ENCODE data around the gene CD3D.
A peak's percentile ranks its signal among the peaks of the same experiment; 100 is the strongest.

The CD3D gene

GRCh38 chr11:118321386-118322082 lies 21.0 kb downstream of the CD3D start:
- H3K36me3 ChIP-seq (ENCODE audit: insufficient read depth, low read length), result no peaks in the 10 kb centered on the region
- no peak overlapping the region for H3K4me3 ChIP-seq (ENCODE audit: low read length, poor library complexity, severe bottlenecking)
- no peaks in the 10 kb centered on the region for H3K27me3 ChIP-seq (ENCODE audit: insufficient read depth, low read length, poor library complexity, severe bottlenecking)
- H3F3A ChIP-seq (ENCODE audit: low read depth), result peaks cover 7% of the 10 kb centered on the region
- H3K4me1 ChIP-seq (ENCODE audit: insufficient read depth, low read length, poor library complexity, severe bottlenecking), result peaks cover 39% of the 10 kb centered on the region
- no peaks in the 10 kb centered on the region for H4K20me1 ChIP-seq (ENCODE audit: insufficient read depth, low read length, poor library complexity, severe bottlenecking)
- no peaks in the 10 kb centered on the region for H3K9me3 ChIP-seq (ENCODE audit: insufficient read depth, low read depth, low read length)
- H3K9me2 ChIP-seq (replicated peaks; ENCODE audit: low read depth, low read length), result no peaks in the 10 kb centered on the region
- no peak overlapping the region for H3K4me2 ChIP-seq (ENCODE audit: low read depth, low read length, poor library complexity, severe bottlenecking)
- no peak overlapping the region for H2AFZ ChIP-seq (ENCODE audit: low read length)
- TF ChIP-seq CTCF (conservative IDR thresholded peaks at IDR 0.05; ENCODE audit: low read length) (no peak), EZH2phosphoT487 (IDR thresholded peaks at IDR 0.05; ENCODE audit: borderline replicate concordance) (no peak)
- no peaks in the 10 kb centered on the region for H3K79me2 ChIP-seq (ENCODE audit: insufficient read depth, low read length)
- no peak overlapping the region for H3K9ac ChIP-seq (ENCODE audit: low read depth, low read length, poor library complexity, severe bottlenecking)

- H3K9ac ChIP-seq (ENCODE audit: low read depth, low read length, poor library complexity, severe bottlenecking), result no peak overlapping the region
- no peaks in the 10 kb centered on the region for H4K20me1 ChIP-seq (ENCODE audit: insufficient read depth, low read length, poor library complexity, severe bottlenecking)
- no peak overlapping the region for H3K4me3 ChIP-seq (ENCODE audit: low read length, poor library complexity, severe bottlenecking)
- H3K4me2 ChIP-seq (ENCODE audit: low read depth, low read length, poor library complexity, severe bottlenecking), result no peak overlapping the region
- H3K9me2 ChIP-seq (replicated peaks; ENCODE audit: low read depth, low read length), result no peaks in the 10 kb centered on the region
- no peak for TF ChIP-seq CTCF (conservative IDR thresholded peaks at IDR 0.05; ENCODE audit: low read length)
- no peak for TF ChIP-seq EZH2phosphoT487 (IDR thresholded peaks at IDR 0.05; ENCODE audit: borderline replicate concordance)
- no peaks in the 10 kb centered on the region for H3K36me3 ChIP-seq (ENCODE audit: insufficient read depth, low read length)
- H3F3A ChIP-seq (ENCODE audit: low read depth), result peaks cover 10% of the 10 kb centered on the region
- peaks cover 49% of the 10 kb centered on the region for H3K4me1 ChIP-seq (ENCODE audit: insufficient read depth, low read length, poor library complexity, severe bottlenecking)
- no peak overlapping the region for H2AFZ ChIP-seq (ENCODE audit: low read length)
- no peaks in the 10 kb centered on the region for H3K27me3 ChIP-seq (ENCODE audit: insufficient read depth, low read length, poor library complexity, severe bottlenecking)
- no peaks in the 10 kb centered on the region for H3K9me3 ChIP-seq (ENCODE audit: insufficient read depth, low read depth, low read length)
- H3K79me2 ChIP-seq (ENCODE audit: insufficient read depth, low read length), result no peaks in the 10 kb centered on the region
Observed at GRCh38 chr11:118320515-118320914, 22.0 kb downstream of the CD3D start.

GRCh38 chr11:118319337-118319707 lies 23.2 kb downstream of the CD3D start:
- no peak overlapping the region for H3K9ac ChIP-seq (ENCODE audit: low read depth, low read length, poor library complexity, severe bottlenecking)
- H2AFZ ChIP-seq (ENCODE audit: low read length), result no peak overlapping the region
- H3K36me3 ChIP-seq (ENCODE audit: insufficient read depth, low read length), result peaks cover 7% of the 10 kb centered on the region
- H3K9me3 ChIP-seq (ENCODE audit: insufficient read depth, low read depth, low read length), result no peaks in the 10 kb centered on the region
- peak overlapping the region; percentile 41 for H3K4me2 ChIP-seq (ENCODE audit: low read depth, low read length, poor library complexity, severe bottlenecking)
- no peaks in the 10 kb centered on the region for H3K9me2 ChIP-seq (replicated peaks; ENCODE audit: low read depth, low read length)
- no peaks in the 10 kb centered on the region for H3K27me3 ChIP-seq (ENCODE audit: insufficient read depth, low read length, poor library complexity, severe bottlenecking)
- H3K79me2 ChIP-seq (ENCODE audit: insufficient read depth, low read length), result no peaks in the 10 kb centered on the region
- no peak overlapping the region for H3K4me3 ChIP-seq (ENCODE audit: low read length, poor library complexity, severe bottlenecking)
- H3K4me1 ChIP-seq (ENCODE audit: insufficient read depth, low read length, poor library complexity, severe bottlenecking), result peaks cover 59% of the 10 kb centered on the region
- peaks cover 10% of the 10 kb centered on the region for H3F3A ChIP-seq (ENCODE audit: low read depth)
- TF ChIP-seq EZH2phosphoT487 (IDR thresholded peaks at IDR 0.05; ENCODE audit: borderline replicate concordance) (no peak), CTCF (conservative IDR thresholded peaks at IDR 0.05; ENCODE audit: low read length) (no peak)
- no peaks in the 10 kb centered on the region for H4K20me1 ChIP-seq (ENCODE audit: insufficient read depth, low read length, poor library complexity, severe bottlenecking)

Data from Loucy (cell line).